ENCODE results near the gene ZNF618.

- TF ChIP-seq CTCF (IDR thresholded peaks at IDR 0.05 in 4 of 5, conservative IDR thresholded peaks at IDR 0.05 in 1 of 5) (no peak), POLR2A (IDR thresholded peaks at IDR 0.05) (no peak)
Observed at GRCh38 chr9:114093761-114094505, 217.8 kb downstream of the ZNF618 start.
